Pons (tissue), 1 donor: ENCODE results near the gene SULT1C2.
A peak's percentile ranks its signal among the peaks of the same experiment; 100 is the strongest.

ENCODE experiments used
- DNase-seq: peaks from one replicate; pipeline ENCODE4 v3.0.0-alpha.2; 2016; ENCODE audit warnings: low spot score

Gene SULT1C2

GRCh38 chr2:108293850-108294249 is 5.2 kb downstream of the SULT1C2 start:
- no peak for DNase-seq

GRCh38 chr2:108297436-108298141 is 8.9 kb downstream of the SULT1C2 start:
- no peak for DNase-seq

GRCh38 chr2:108301558-108301957 is 12.9 kb downstream of the SULT1C2 start:
- DNase-seq, result no peak

- peak; percentile 66 for DNase-seq
These were observed 16.3 kb downstream of the SULT1C2 start for GRCh38 chr2:108304975-108305374.

GRCh38 chr2:108305901-108306300 is 17.2 kb downstream of the SULT1C2 start:
- DNase-seq, result no peak

- DNase-seq, result no peak
These were observed 21.2 kb downstream of the SULT1C2 start for GRCh38 chr2:108309903-108310302.

GRCh38 chr2:108314586-108315296 is 26.0 kb downstream of the SULT1C2 start:
- no peak for DNase-seq

- DNase-seq, result no peak
These were observed 26.8 kb downstream of the SULT1C2 start for GRCh38 chr2:108315444-108315934.

- no peak for DNase-seq
These were observed 27.3 kb downstream of the SULT1C2 start for GRCh38 chr2:108316033-108316432.

GRCh38 chr2:108316461-108317258 is 28.0 kb downstream of the SULT1C2 start:
- no peak for DNase-seq

GRCh38 chr2:108320326-108320922 is 31.7 kb downstream of the SULT1C2 start:
- no peak for DNase-seq

GRCh38 chr2:108323619-108324018 is 34.9 kb downstream of the SULT1C2 start:
- DNase-seq, result no peak

GRCh38 chr2:108324531-108325255 is 36.0 kb downstream of the SULT1C2 start:
- no peak for DNase-seq

- no peak for DNase-seq
These were observed 37.1 kb downstream of the SULT1C2 start for GRCh38 chr2:108325756-108326155.

GRCh38 chr2:108329771-108330170 is 41.1 kb downstream of the SULT1C2 start:
- DNase-seq, result no peak

- DNase-seq, result no peak
These were observed 42.3 kb downstream of the SULT1C2 start for GRCh38 chr2:108330979-108331378.

- DNase-seq, result no peak
These were observed 57.3 kb downstream of the SULT1C2 start for GRCh38 chr2:108345951-108346350.

- no peak for DNase-seq
These were observed 58.1 kb downstream of the SULT1C2 start for GRCh38 chr2:108346827-108347226.

- no peak for DNase-seq
These were observed 59.1 kb downstream of the SULT1C2 start for GRCh38 chr2:108347786-108348185.

GRCh38 chr2:108348816-108349570 is 60.3 kb downstream of the SULT1C2 start:
- no peak for DNase-seq

- DNase-seq, result no peak
These were observed 60.9 kb downstream of the SULT1C2 start for GRCh38 chr2:108349571-108349928.
